Liver (tissue), 9 donors: ENCODE data around the gene SATB1. TPM values are rescaled to one million over a fixed set of nuclear protein-coding genes. Genes with fewer than 3 reads are reported as not detected.

Source experiments
- DNase-seq: peaks from one replicate; pipeline ENCODE4 v3.0.0-alpha.2; 2017; ENCODE audit warnings: low spot score
- H3K27ac ChIP-seq, 2 donors: one replicate each; pipeline ENCODE4 v1.7.0; 2013; ENCODE audit warnings: inconsistent platforms in 2 of 2, low read length in 2 of 2, control low read depth in 1 of 2, low read depth in 1 of 2, mild to moderate bottlenecking in 1 of 2
- H3K27me3 ChIP-seq, 4 donors: one replicate each; pipeline versions ENCODE4 v1.6.1 to v1.7.0; 2013; ENCODE audit warnings: low read length in 3 of 4, inconsistent platforms in 1 of 4, mild to moderate bottlenecking in 1 of 4, moderate library complexity in 1 of 4; ENCODE audit not compliant: control insufficient read depth in 4 of 4, insufficient read depth in 4 of 4
- H3K36me3 ChIP-seq, 4 donors: one replicate each; pipeline versions ENCODE4 v1.6.1 to v1.7.0; 2013; ENCODE audit warnings: low read length in 3 of 4, mild to moderate bottlenecking in 3 of 4, low read depth in 1 of 4, moderate library complexity in 1 of 4; ENCODE audit not compliant: control insufficient read depth in 4 of 4, insufficient read depth in 3 of 4
- H3K4me1 ChIP-seq, 4 donors: one replicate each; pipeline versions ENCODE4 v1.6.1 to v1.7.0; 2013; ENCODE audit warnings: low read length in 3 of 4, mild to moderate bottlenecking in 3 of 4, moderate library complexity in 1 of 4; ENCODE audit not compliant: control insufficient read depth in 4 of 4, insufficient read depth in 4 of 4
- H3K4me3 ChIP-seq, 3 donors: one replicate each; pipeline versions ENCODE4 v1.6.1 to v1.7.0; 2013; ENCODE audit warnings: low read length in 3 of 3, control low read depth in 1 of 3, low read depth in 1 of 3, mild to moderate bottlenecking in 1 of 3
- H3K9ac ChIP-seq, 2 donors: one replicate each; pipeline ENCODE4 v1.7.0; 2013; ENCODE audit warnings: low read length in 2 of 2, mild to moderate bottlenecking in 2 of 2, moderate library complexity in 2 of 2, control low read depth in 1 of 2, low read depth in 1 of 2
- H3K9me3 ChIP-seq, 4 donors: one replicate each; pipeline versions ENCODE4 v1.6.1 to v1.7.0; 2013; ENCODE audit warnings: low read length in 3 of 4; ENCODE audit not compliant: control insufficient read depth in 4 of 4
- ATF3 ChIP-seq: IDR thresholded peaks from 2 replicates; pipeline ENCODE4 v1.6.1; 2016; ENCODE audit warnings: antibody characterized with exemption
- CTCF ChIP-seq: fragments of 150-350 bp; IDR thresholded peaks from 2 replicates; pipeline ENCODE4 v1.5.1; 2017; ENCODE audit warnings: improper control_type of control experiment, low read depth, low read length; ENCODE audit not compliant: missing input control
- EGR1 ChIP-seq, 2 donors: IDR thresholded peaks; 2 replicates each; pipeline ENCODE4 v1.6.1; 2016 to 2018; ENCODE audit warnings: antibody characterized with exemption in 2 of 2, low read depth in 2 of 2
- FOXA1 ChIP-seq: IDR thresholded peaks from 2 replicates; pipeline ENCODE4 v1.6.1; 2016; ENCODE audit warnings: antibody characterized with exemption
- FOXA2 ChIP-seq: IDR thresholded peaks from 2 replicates; pipeline ENCODE4 v1.6.1; 2016; ENCODE audit warnings: antibody characterized with exemption
- GABPA ChIP-seq, 2 donors: IDR thresholded peaks in 1 of 2; conservative IDR thresholded peaks in 1 of 2; 2 replicates each; pipeline ENCODE4 v1.6.1; 2016; ENCODE audit warnings: antibody characterized with exemption in 2 of 2, mild to moderate bottlenecking in 1 of 2, moderate library complexity in 1 of 2
- HNF4A ChIP-seq, 2 donors: conservative IDR thresholded peaks; 2 replicates each; pipeline ENCODE4 v1.6.1; 2016; ENCODE audit warnings: antibody characterized with exemption in 2 of 2, mild to moderate bottlenecking in 2 of 2
- HNF4G ChIP-seq: IDR thresholded peaks from 2 replicates; pipeline ENCODE4 v1.6.1; 2016; ENCODE audit warnings: antibody characterized with exemption
- JUND ChIP-seq, 2 donors: IDR thresholded peaks; 2 replicates each; pipeline ENCODE4 v1.6.1; 2016; ENCODE audit warnings: antibody characterized with exemption in 2 of 2
- MAX ChIP-seq: IDR thresholded peaks from 2 replicates; pipeline ENCODE4 v1.6.1; 2016; ENCODE audit warnings: antibody characterized with exemption
- NR2F2 ChIP-seq: IDR thresholded peaks from 2 replicates; pipeline ENCODE4 v1.6.1; 2016; ENCODE audit warnings: antibody characterized with exemption
- RAD21 ChIP-seq, 2 donors: IDR thresholded peaks; 2 replicates each; pipeline ENCODE4 v1.6.1; 2016; ENCODE audit warnings: antibody characterized with exemption in 2 of 2, mild to moderate bottlenecking in 2 of 2
- REST ChIP-seq: IDR thresholded peaks from 2 replicates; pipeline ENCODE4 v1.6.1; 2016; ENCODE audit warnings: antibody characterized with exemption, mild to moderate bottlenecking
- RXRA ChIP-seq, 2 donors: IDR thresholded peaks; 2 replicates each; pipeline ENCODE4 v1.6.1; 2017 to 2018; ENCODE audit warnings: antibody characterized with exemption in 2 of 2, mild to moderate bottlenecking in 1 of 2
- SP1 ChIP-seq: IDR thresholded peaks from 2 replicates; pipeline ENCODE4 v1.6.1; 2018; ENCODE audit warnings: antibody characterized with exemption, mild to moderate bottlenecking
- TAF1 ChIP-seq: conservative IDR thresholded peaks from 2 replicates; pipeline ENCODE4 v1.6.1; 2016; ENCODE audit warnings: antibody characterized with exemption, mild to moderate bottlenecking
- YY1 ChIP-seq: IDR thresholded peaks from 2 replicates; pipeline ENCODE4 v1.6.1; 2016; ENCODE audit warnings: antibody characterized with exemption, mild to moderate bottlenecking
- ZBTB33 ChIP-seq: IDR thresholded peaks from 2 replicates; pipeline ENCODE4 v1.6.1; 2016; ENCODE audit warnings: antibody characterized with exemption
- WGBS: extraction: QIAGEN DNeasy Blood & Tissue Kit; methylation state at CpG from one replicate; pipeline ENCODE4 v1.1.7; 2013; 5-methylcytosine and 5-hydroxymethylcytosine counted together
- polyA plus RNA-seq, 2 donors: library from polyadenylated mRNA; stranded (reverse) in 1 of 2; unstranded in 1 of 2; fragments of 200-250 nt in 1 of 2; fragments of >200 nt in 1 of 2; fragmentation: Nextera tagmentation in 1 of 2; extraction: Ambion mirVana in 1 of 2; gene quantifications; one replicate each; pipeline versions ENCODE4 v1.2.1 to v1.2.3, GENCODE V29; 2013 to 2015
- total RNA-seq, 2 donors: library from RNA; depleted of rRNA; stranded (reverse); fragments of >200 nt; gene quantifications; one replicate each; pipeline ENCODE4 v1.2.3, GENCODE V29; 2014
- donor health status: healthy.
- donor health status: healthy.
- donor health status: healthy.
- donor health status: healthy.
- donor health status: healthy.

Gene SATB1
- total and polyA plus RNA-seq, 4 donors = 4.3 to 23.7 (median 10.5) TPM

- WGBS = 96% methylated on average over 4 of the region's 4 CpGs
- H3K4me3 ChIP-seq = no peak overlapping the region
- no peak for TF ChIP-seq FOXA1
- TF ChIP-seq GABPA (IDR thresholded peaks at IDR 0.05 in 1 of 2, conservative IDR thresholded peaks at IDR 0.05 in 1 of 2) = no peak
- no peak for TF ChIP-seq RAD21 (IDR thresholded peaks at IDR 0.05)
- TF ChIP-seq ATF3 = no peak
- TF ChIP-seq CTCF = no peak
- no peak for TF ChIP-seq ZBTB33
- no peak for TF ChIP-seq YY1
- TF ChIP-seq HNF4A (conservative IDR thresholded peaks at IDR 0.05) = no peak
- TF ChIP-seq SP1 = no peak
- TF ChIP-seq TAF1 = no peak
- no peak for TF ChIP-seq REST
- no peak for TF ChIP-seq NR2F2
- TF ChIP-seq FOXA2 = no peak
- TF ChIP-seq RXRA (IDR thresholded peaks at IDR 0.05) = no peak
- no peak for TF ChIP-seq EGR1 (IDR thresholded peaks at IDR 0.05; ENCODE audit: low read depth in 2 of 2)
- no peak for TF ChIP-seq MAX
- TF ChIP-seq HNF4G = no peak
- TF ChIP-seq JUND (IDR thresholded peaks at IDR 0.05) = no peak
- no peak overlapping the region for H3K27ac ChIP-seq
- H3K27me3 ChIP-seq = no peaks in the 10 kb centered on the region
- H3K4me1 ChIP-seq = no peaks in the 10 kb centered on the region
- no peaks in the 10 kb centered on the region for H3K9me3 ChIP-seq
- H3K36me3 ChIP-seq = peaks cover 0 to 19% (median 9%) of the 10 kb centered on the region in 4 donors
- no peak for DNase-seq
- no peak overlapping the region for H3K9ac ChIP-seq
Observed at GRCh38 chr3:18346097-18346496, 79.0 kb downstream of the SATB1 start.

GRCh38 chr3:18345015-18345367, 80.1 kb downstream of the SATB1 start:
- no peaks in the 10 kb centered on the region for H3K27me3 ChIP-seq
- no peaks in the 10 kb centered on the region for H3K4me1 ChIP-seq
- DNase-seq = no peak
- H3K4me3 ChIP-seq = no peak overlapping the region
- peaks cover 0 to 13% (median 7%) of the 10 kb centered on the region in 4 donors for H3K36me3 ChIP-seq
- no peak overlapping the region for H3K27ac ChIP-seq
- 45% methylated on average over 5 of the region's 5 CpGs for WGBS
- no peaks in the 10 kb centered on the region for H3K9me3 ChIP-seq
- H3K9ac ChIP-seq = no peak overlapping the region
- TF ChIP-seq EGR1 (IDR thresholded peaks at IDR 0.05; ENCODE audit: low read depth in 2 of 2) (no peak), CTCF (no peak), JUND (IDR thresholded peaks at IDR 0.05) (no peak), RAD21 (IDR thresholded peaks at IDR 0.05) (no peak), MAX (no peak), SP1 (no peak), NR2F2 (no peak), REST (no peak), FOXA2 (no peak), RXRA (IDR thresholded peaks at IDR 0.05) (no peak), ATF3 (no peak)
